ENCODE data around the gene BCL2L13.

The BCL2L13 gene

GRCh38 chr22:17767233-17768065, 128.9 kb downstream of the BCL2L13 start:
- no peak for DNase-seq

GRCh38 chr22:17769013-17769715, 130.6 kb downstream of the BCL2L13 start:
- peak; percentile 20 for DNase-seq

DNA sequence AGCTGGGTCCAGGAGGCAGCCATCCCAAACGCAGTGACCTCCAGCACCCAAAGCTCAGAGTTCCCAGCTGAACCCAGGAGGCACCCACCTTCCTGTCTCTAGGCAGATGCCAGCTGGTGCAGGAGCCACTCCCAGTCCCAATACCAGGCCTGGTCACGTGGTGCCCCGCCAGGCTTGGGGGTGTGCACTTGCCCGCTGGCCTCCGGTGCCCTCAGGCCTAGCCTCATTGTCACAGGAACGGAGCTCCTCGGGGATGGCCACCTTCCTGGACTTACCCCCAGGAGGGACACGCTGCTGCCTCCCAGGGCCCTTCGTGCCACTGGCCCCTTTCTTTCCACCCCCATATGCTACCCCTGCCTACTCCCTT, 131.1 kb downstream of the BCL2L13 start:
- no peak for DNase-seq

- no peak for DNase-seq
These were observed 131.9 kb downstream of the BCL2L13 start for GRCh38 chr22:17770180-17771077.

DNA sequence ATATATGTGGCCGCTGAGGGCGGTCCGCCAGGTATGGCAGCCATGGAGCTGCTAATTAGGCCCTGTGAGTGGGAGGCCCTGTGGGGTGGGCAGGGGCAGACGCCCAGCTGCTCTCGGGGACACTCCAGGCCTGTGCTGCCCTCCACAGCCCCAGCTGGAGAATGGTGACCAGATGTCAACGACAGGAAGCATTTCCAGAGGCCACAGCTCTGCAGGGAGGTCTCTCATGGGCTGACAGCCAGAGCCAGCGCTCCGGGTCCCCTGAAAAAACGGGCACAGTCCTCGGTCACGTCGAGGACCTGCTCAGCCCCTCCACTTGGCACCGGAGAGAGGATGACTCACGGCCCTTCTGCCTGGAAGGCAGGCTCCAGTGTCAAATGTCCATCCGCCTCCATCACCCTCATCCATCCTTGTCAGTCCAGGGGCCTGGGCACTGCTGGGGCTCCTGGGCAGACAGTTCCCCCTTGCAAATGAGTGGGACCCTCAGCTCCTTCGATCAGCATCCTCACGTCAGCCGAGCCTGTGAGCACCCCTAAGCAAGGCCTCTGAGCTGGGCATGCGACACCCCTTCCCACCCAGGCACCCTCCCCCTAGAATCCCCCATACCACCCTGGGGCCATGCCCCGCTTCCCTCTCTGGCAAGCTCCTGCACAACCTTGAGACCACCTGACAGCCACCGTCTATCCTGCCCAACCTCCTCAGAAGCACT, 133.8 kb downstream of the BCL2L13 start:
- no peak for DNase-seq

DNA sequence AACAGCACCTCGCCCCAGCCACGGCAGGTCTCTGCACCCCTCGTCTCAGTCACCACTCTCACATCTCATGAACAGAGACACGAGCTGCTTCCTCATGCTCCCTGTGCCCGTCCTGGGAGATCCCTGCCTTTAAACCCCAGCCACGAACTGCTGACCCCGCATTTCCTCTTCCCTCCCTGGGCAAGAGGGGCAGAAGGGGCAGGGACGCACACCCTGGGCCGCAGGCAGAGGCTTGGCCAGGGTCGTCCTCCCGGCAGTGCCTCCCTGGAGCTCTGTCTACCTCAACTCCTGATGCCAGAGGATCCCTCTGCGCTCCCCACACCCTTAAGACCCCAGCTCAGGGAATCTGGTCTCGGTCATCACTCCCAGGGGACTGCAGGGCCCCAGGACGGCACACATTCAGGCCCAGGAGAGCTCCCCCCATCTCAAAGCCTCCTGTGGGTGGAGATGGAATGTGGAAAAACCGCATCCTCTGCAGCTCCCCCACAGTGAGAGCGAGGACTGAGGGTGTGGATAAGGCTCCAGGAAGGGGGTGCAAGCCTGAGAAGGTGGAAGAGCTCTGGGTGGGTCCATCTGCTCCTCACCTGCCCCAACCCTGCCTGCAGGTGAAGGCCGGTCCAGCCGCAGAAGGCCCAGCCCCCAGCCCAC, 134.5 kb downstream of the BCL2L13 start:
- no peak for DNase-seq

GRCh38 chr22:17773606-17774205, 135.1 kb downstream of the BCL2L13 start:
- peak; percentile 53 for DNase-seq

DNA sequence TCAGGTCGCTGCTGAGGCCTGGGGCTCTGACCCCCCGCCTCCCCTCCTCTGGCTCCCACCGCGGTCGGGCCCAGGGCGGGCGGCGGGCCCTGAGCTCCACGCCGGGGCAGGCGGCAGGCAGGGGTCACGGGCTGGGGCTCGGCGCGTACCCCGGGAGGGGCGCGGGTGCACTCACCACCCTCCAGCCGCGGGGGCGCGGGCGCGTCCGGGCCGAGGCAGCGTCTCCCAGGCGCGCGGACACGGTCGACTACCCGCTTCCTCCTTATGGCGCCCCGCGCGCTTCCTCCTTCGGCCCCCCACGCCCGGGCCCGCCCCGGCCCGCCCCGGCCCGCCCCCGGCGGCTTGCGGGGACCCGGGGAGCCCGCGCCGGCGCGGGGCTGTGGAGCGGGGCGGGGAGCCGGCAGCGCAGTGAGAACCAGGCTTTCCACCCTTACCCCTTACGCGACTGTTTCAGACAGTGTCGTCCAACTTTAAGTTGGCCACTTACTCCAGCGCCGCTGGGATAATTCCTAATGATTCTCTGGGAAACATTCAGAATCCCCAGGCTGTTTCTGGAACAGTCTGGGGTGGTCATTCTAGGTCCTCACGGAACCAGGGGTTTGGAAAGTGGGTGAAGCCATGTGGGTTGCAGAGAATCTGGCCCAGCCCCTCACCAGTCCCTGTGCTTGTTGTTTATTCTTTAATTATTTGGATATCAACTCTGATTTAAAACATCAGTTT, 135.8 kb downstream of the BCL2L13 start, which contains the start of gene BID:
Gene BID (minus strand): TSS at position 264 of the 720 bp plus-strand sequence. CDS start 24,353 bp downstream, outside the sequence.
- peak; percentile 52 for DNase-seq

DNA sequence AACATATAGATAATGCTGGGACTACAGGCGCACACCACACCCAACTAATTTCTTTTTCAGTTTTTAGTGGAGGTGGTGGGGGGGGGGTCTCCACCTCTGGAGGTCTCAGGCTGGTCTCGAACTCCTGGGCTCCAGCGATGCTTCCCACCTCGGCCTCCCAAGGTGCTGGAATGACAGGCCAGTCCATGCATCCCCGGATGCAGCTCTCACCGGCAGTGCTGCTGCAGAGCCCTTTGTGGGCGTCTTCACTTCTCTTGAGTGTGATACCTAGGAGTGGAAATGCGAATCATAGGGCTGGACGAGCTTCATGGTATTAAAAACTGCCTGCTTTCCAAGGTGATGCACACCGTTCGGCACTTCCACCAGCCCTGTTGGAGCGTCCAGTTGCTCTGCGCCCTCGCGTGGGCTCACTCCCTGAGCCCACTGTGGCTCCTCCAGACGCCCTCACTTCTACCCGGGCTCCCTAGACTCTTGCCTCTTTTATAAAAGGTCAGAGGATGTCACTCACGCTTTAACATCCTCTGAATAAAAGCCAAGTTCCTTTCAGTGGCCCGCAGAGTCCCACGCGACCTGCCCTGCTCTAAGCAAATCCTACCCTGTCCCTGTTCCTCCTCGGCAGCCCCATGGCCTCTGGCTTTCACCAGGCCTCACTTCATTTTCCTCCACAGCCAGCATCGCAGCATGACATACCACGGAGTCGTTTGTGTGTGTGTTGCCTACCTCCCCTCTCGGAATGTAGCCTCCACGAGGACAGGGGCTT, 136.5 kb downstream of the BCL2L13 start:
- no peak for DNase-seq

- DNase-seq, result no peak
These were observed 137.4 kb downstream of the BCL2L13 start for GRCh38 chr22:17775781-17776465.

DNA sequence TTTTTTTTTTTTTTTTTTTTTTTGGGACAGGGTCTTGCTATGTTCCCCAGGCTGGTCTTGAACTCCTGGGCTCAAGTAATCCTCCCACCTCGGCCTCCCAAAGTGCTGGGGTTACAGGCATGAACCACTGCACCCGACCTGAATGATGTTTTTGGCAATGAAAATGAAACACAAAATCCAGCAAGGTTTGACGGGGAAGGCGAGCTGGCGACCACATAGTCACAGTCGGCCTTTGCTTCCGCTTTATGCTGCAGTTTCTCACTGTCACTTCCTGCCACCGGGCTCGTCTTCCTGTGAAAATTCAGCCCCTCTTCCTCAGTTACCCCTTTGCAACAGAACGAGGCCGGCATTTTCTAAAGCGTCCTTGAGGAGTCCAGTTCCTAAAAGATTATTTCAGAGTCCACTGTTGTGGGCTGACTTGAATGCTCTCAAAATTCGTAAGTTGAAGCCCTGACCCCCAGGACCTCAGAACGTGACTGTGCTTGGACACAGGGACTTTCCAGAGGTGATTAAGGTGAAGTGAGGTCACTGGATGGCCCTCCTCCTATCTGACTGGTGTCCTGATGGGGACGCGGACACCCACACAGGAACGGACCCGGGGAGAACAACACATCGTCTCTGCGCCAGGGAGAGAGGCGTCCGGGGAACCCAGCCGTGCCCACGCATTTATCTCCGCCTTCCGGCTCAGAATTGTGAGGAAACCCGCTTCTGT, 138.6 kb downstream of the BCL2L13 start:
- no peak for DNase-seq

DNA sequence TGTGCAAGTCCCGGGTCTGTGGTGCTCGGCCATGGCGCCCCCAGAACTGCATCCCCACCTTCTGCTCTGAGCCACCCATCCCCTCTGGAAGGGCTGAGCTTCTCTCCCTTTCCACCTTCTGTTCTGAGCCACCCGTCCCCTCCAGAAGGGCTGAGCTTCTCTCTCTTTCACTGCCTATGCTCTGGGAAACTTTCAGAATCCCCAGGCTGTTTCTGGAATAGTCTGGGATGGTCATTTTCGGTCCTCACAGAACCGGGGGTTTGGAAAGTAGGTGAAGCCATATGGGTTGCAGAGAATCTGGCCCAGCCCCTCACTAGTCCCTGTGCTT, 139.1 kb downstream of the BCL2L13 start:
- DNase-seq, result no peak

DNA sequence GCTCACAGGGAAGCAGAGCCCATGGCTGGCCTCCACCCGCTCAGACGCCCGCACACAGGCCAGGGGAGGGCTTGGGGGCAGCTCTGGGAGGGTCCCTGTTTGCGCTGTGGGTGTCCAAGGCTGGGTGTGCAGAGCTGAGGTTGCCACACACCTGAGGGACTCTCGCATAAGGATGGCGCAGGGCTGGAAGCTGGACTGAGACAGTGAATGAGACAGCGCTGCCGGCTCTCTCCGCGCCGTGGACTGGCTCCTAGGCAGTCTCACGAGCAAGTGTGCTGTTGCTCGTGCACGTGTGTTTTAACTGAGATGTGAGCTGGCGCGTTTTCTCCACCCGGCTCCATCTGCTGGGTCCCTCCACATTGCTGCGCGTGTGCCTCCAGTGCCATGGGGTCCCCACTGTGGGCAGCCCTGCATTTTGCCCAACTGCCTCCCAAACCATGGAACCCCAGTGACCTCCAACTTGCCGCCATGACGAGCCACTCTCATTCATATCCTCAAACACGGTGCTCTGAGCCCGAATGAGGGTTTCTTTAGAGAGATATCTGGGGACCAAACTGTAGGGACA, 139.9 kb downstream of the BCL2L13 start:
- DNase-seq, result no peak

- no peak for DNase-seq
These were observed 140.9 kb downstream of the BCL2L13 start for GRCh38 chr22:17779286-17780115.

GRCh38 chr22:17780116-17780740, 141.7 kb downstream of the BCL2L13 start:
- no peak for DNase-seq
